HL-60/S4 (cell line): ENCODE results near the gene BEST2.
"Not testable (repeated sequence)": the region's sequence is repeated elsewhere in the genome, so short reads cannot be mapped to it uniquely, and the experiment has no call there.

Experiments used
- in situ Hi-C: fragments of 300-500 bp; cut with MboI; formaldehyde crosslinking; loops from 2 replicates; pipeline ENCODE4 v1.14.3; 2022; ENCODE audit warnings: low sequenced_read_pairs

The BEST2 gene

GRCh38 chr19:12751635-12752034 lies at the start of gene BEST2:
Gene BEST2, plus strand, starts transcription at chr19:12751791. Its CDS starts 802 bp downstream, at chr19:12752593.
- in situ Hi-C loops = no loop called here

- in situ Hi-C loops = no loop called here
These were observed 48.5 kb upstream of the BEST2 start for GRCh38 chr19:12703046-12703445.

- in situ Hi-C loops = no loop called here
These were observed 46.4 kb upstream of the BEST2 start for GRCh38 chr19:12705169-12705568.

GRCh38 chr19:12705654-12706331 lies 45.8 kb upstream of the BEST2 start:
- in situ Hi-C loops = no loop called here

GRCh38 chr19:12706332-12706718 lies 45.3 kb upstream of the BEST2 start:
- in situ Hi-C loops = no loop called here

GRCh38 chr19:12708641-12709040 lies 43.0 kb upstream of the BEST2 start:
- in situ Hi-C loops = no loop called here

GRCh38 chr19:12711187-12711586 lies 40.4 kb upstream of the BEST2 start:
- in situ Hi-C loops = no loop called here

GRCh38 chr19:12712077-12712476 lies 39.5 kb upstream of the BEST2 start:
- in situ Hi-C loops = not testable (repeated sequence)

- in situ Hi-C loops = not testable (repeated sequence)
These were observed 38.3 kb upstream of the BEST2 start for GRCh38 chr19:12713304-12713703.

- in situ Hi-C loops = no loop called here
These were observed 36.5 kb upstream of the BEST2 start for GRCh38 chr19:12715102-12715501.

- in situ Hi-C loops = no loop called here
These were observed 35.7 kb upstream of the BEST2 start for GRCh38 chr19:12715929-12716328.

GRCh38 chr19:12720296-12720695 lies 31.3 kb upstream of the BEST2 start:
- in situ Hi-C loops = no loop called here

GRCh38 chr19:12720851-12721655 lies 30.5 kb upstream of the BEST2 start:
- in situ Hi-C loops = no loop called here

GRCh38 chr19:12721656-12722565 lies 29.7 kb upstream of the BEST2 start:
- in situ Hi-C loops = no loop called here

- in situ Hi-C loops = no loop called here
These were observed 28.8 kb upstream of the BEST2 start for GRCh38 chr19:12722566-12723380.

GRCh38 chr19:12723381-12723640 lies 28.3 kb upstream of the BEST2 start:
- in situ Hi-C loops = no loop called here

GRCh38 chr19:12723641-12724426 lies 27.8 kb upstream of the BEST2 start, which contains the start of gene TNPO2:
Gene TNPO2, minus strand, starts transcription at chr19:12723932. Its CDS starts 2,955 bp downstream, at chr19:12720977.
- in situ Hi-C loops = no loop called here

GRCh38 chr19:12725612-12726011 lies 26.0 kb upstream of the BEST2 start:
- in situ Hi-C loops = not testable (repeated sequence)

- in situ Hi-C loops = no loop called here
These were observed 24.6 kb upstream of the BEST2 start for GRCh38 chr19:12726988-12727316.
